ENCODE results near the gene FER.
A peak's percentile ranks its signal among the peaks of the same experiment; 100 is the strongest.
"Not testable (repeated sequence)": the region's sequence is repeated elsewhere in the genome, so short reads cannot be mapped to it uniquely, and the experiment has no call there.

FER gene

DNA sequence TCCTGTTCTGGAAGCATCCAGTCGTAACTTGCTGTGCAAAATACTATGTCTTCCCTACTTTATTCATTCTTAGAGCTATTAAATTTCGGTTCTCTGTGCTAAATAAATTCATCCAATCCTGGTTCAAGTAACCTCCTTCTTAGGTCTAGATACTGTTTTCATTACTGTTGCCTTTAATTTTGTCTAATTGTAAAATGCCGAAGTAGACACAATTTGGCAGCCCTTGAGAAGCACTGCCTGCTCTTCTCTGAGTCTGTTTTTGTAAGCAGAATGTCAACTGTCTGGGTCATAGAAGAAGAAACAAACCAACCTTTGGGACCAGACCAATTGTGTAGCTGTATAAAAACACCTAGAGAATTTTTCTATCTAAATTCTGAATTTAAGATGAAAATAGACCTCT is 412.8 kb downstream of the FER start:
- no peak for ATAC-seq (replicated peaks)
- Mint-ChIP-seq H3K4me3 (no peak overlapping the region), H3K9me3 (no peaks in the 10 kb centered on the region)

DNA sequence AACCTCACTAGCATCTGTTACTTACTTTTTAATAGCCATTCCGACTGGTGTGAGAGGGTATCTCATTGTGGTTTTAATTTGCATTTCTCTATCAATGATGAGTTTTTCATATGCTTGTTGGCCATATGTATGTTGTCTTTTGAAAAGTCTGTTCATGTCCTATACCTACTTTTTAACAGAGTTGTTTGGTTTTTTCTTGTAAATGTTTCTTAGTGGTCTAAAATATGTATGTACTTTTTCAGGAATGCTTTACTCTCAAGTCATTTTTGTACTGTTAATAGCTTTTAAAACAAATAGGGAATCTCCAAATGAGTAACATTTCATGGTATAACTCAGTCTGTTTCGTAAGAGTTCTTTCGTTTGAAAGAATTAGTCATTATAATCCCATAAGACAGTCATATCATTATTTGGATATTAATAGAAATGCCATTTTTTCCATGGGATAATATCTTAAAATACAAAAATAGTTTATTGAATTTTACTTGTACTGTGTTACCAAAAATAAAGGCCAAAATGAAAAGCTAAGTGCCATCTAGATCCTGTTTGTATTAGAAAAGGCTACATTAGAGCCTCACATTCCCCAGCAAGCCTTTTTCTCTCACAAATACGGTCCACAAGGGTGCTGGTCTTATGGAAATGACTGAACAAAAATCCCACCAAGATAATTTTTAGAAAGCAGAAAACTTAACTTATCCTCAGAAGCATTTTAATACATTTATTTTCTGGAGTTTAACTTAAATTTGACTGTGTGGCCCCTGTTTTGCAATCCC is 414.4 kb downstream of the FER start:
- Mint-ChIP-seq H3K27me3 (no peaks in the 10 kb centered on the region), H3K36me3 (peaks cover 0 to 8% of the 10 kb centered on the region in 2 donors), H3K4me1 (peaks cover 21 to 24% of the 10 kb centered on the region in 2 donors), H3K27ac (peak overlapping the region; percentile 93), H3K4me3 (peak overlapping the region in 1 of 2 donors; percentile 34), H3K9me3 (no peaks in the 10 kb centered on the region)
- peak; percentile 51 to 63 for ATAC-seq (replicated peaks)
- DNase-seq: no peak

More for the DNA sequence above, 412.8 kb downstream of the FER start:
- Mint-ChIP-seq H3K27me3 (no peaks in the 10 kb centered on the region), H3K4me1 (peaks cover 21 to 23% of the 10 kb centered on the region in 2 donors), H3K27ac (no peak overlapping the region), H3K36me3 (peaks cover 0 to 3% of the 10 kb centered on the region in 2 donors)
- no peak for DNase-seq

DNA sequence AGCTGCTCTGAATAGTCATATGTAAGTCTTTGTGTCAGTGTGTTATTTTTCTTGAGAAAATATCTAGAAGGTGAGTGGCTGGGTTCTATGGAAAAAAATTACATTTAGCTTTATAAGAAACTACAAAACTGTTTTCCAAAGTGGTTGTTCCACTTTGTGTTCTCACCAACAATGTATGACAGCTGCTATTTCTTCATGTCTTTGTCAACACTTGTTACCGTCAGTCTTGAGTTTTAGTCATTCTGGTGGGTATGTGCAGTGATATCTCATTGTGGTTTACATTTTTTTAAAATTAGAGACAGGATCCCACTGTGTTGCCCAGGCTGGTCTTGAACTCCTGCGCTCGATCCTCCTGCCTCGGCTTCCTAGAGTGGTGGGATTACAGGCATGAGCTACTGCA is 415.6 kb downstream of the FER start:
- H3K27me3 Mint-ChIP-seq: no peaks in the 10 kb centered on the region
- H3K4me3 Mint-ChIP-seq: no peak overlapping the region
- no peak for ATAC-seq (replicated peaks)
- no peaks in the 10 kb centered on the region for H3K9me3 Mint-ChIP-seq
- peaks cover 0 to 8% of the 10 kb centered on the region in 2 donors for H3K36me3 Mint-ChIP-seq
- peaks cover 21 to 24% of the 10 kb centered on the region in 2 donors for H3K4me1 Mint-ChIP-seq
- DNase-seq: no peak
- no peak overlapping the region for H3K27ac Mint-ChIP-seq

DNA sequence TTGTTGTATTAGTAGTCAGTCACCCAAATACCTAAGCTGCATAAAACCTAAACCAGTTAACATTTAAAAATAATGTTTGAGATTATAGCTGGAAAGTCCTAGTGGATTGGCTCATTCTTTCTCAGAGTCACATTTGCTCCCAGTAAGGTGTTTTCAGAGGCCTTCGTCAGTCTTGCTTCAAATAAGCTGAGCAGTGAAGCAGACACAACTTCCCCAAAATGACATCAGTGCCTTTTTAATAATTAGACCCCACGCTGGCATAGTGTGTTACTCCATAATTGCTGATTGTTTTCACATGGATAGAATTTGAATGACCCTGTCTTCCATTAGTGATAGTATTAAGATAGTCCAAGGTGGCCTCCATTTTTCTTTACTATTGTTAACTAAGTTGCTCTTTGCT is 416.3 kb downstream of the FER start:
- H3K27me3 Mint-ChIP-seq: no peaks in the 10 kb centered on the region
- peaks cover 21 to 24% of the 10 kb centered on the region in 2 donors for H3K4me1 Mint-ChIP-seq
- DNase-seq (peak; percentile 24), ATAC-seq (replicated peaks) (peak; percentile 90 to 91)
- H3K36me3 Mint-ChIP-seq: peaks cover 0 to 8% of the 10 kb centered on the region in 2 donors
- no peaks in the 10 kb centered on the region for H3K9me3 Mint-ChIP-seq
- peak overlapping the region; percentile 63 for H3K27ac Mint-ChIP-seq
- H3K4me3 Mint-ChIP-seq: no peak overlapping the region

DNA sequence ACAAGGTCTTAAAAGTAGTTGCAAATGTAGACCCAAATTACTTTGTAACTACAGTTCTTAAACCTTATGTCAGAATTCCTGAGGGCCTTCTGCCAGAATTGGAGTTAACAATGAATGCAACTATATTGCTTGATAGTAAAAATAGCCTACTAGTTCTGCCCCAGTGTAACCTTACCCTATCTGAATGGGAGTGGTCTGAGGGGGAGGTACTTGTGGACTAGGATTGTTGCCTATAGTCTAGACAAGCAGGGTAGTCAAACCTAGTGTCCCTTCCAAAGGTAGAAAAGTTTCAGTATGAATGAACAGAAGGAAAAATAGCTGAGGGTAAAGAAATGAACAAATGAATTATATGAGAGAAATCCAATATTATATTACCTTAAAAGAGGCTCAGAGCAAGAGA is 419.9 kb downstream of the FER start:
- no peaks in the 10 kb centered on the region for H3K9me3 Mint-ChIP-seq
- DNase-seq: no peak
- no peaks in the 10 kb centered on the region for H3K27me3 Mint-ChIP-seq
- ATAC-seq (replicated peaks): no peak
- no peak overlapping the region for H3K4me3 Mint-ChIP-seq
- H3K36me3 Mint-ChIP-seq: peaks cover 0 to 8% of the 10 kb centered on the region in 2 donors
- H3K27ac Mint-ChIP-seq: no peak overlapping the region
- H3K4me1 Mint-ChIP-seq: peaks cover 18 to 21% of the 10 kb centered on the region in 2 donors

DNA sequence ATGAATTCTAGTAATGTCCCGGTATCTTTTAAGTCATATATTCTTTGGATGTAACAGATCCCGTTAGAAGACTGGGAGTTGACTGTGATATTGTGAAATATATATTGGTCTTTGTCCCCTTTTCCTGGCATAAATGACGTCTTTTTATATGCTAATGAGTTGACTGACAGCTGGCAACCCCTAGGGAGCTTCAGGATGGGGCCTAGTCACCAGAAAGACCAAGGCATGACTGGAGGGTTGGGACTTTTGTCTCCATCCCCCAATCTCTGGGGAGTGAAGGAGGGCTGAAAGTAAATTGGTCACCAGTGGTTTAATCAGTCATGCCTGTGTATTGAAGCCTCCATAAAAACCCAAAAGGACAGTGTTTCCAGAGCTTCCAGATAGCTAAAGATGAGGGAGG is 420.5 kb downstream of the FER start:
- Mint-ChIP-seq H3K36me3 (peaks cover 0 to 8% of the 10 kb centered on the region in 2 donors), H3K9me3 (no peaks in the 10 kb centered on the region), H3K4me3 (no peak overlapping the region), H3K4me1 (peaks cover 14 to 16% of the 10 kb centered on the region in 2 donors), H3K27me3 (no peaks in the 10 kb centered on the region), H3K27ac (peak overlapping the region; percentile 11)
- DNase-seq (no peak), ATAC-seq (replicated peaks) (no peak)

DNA sequence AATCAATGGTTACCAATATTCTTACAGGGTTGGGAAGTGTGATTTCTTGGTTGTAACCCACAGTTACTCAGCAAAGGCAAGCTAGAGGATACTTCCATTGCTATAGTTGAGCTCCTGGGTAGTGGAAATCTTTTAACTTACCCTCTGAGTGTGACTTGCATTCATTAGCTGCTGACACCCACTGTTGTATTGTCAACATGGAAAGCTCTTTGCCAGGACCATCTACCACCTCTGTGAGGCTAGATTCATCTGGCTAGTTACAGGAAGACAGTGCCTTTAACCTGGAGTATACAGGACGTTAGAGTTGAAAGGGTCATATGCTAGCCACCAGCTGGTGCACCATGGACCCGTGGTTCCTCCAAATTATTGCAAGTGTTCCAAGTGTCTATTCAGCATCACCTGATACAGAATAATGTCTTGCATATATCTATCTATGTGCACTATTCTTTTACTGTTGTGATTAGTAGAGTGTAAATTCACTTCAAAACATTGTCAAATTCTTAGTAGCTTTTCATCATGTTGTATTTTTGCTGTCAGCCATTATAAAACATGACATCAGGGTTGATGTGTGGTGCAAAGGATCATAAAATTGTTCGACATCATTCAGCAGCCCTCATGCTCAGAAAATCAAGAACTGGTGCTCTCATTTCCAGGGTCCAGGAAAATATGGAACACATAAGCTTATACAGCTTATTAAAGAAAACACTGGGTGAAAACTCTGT is 423.1 kb downstream of the FER start:
- DNase-seq (no peak), ATAC-seq (replicated peaks) (no peak)
- peaks cover 4 to 11% of the 10 kb centered on the region in 2 donors for H3K36me3 Mint-ChIP-seq
- H3K4me1 Mint-ChIP-seq: peaks cover 2 to 11% of the 10 kb centered on the region in 2 donors
- no peak overlapping the region for H3K27ac Mint-ChIP-seq
- H3K9me3 Mint-ChIP-seq: peaks cover 0 to 4% of the 10 kb centered on the region in 2 donors
- no peaks in the 10 kb centered on the region for H3K27me3 Mint-ChIP-seq
- no peak overlapping the region for H3K4me3 Mint-ChIP-seq

DNA sequence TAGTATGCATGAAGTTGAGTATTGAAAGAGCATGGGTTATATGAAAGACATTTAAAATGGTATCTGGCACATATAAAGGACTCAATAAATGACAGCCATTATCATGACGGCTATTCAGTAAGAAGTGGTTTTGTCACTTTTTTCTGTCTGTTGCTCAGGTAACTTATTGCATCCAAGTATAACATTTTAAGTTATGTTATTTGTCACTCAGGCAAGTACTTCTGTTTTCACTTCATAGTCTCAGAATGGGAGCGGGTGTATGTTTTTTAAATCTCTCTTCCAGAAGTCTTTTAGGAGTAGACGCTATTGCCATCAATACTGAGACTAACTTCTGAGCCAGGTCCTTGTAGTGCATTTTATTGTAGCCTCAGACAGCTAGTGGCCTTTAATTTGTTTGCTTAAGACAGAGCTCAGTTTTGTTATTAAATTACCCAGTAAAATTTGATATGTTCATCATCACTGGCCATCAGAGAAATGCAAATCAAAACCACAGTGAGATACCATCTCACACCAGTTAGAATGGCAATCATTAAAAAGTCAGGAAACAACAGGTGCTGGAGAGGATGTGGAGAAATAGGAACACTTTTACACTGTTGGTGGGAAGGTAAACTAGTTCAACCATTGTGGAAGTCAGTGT is 423.9 kb downstream of the FER start:
- H3K36me3 Mint-ChIP-seq, H3K27me3 Mint-ChIP-seq, DNase-seq, H3K9me3 Mint-ChIP-seq, H3K4me3 Mint-ChIP-seq: not testable (repeated sequence)
- peaks cover 2 to 11% of the 10 kb centered on the region in 2 donors for H3K4me1 Mint-ChIP-seq
- H3K27ac Mint-ChIP-seq: peak overlapping the region; percentile 14
- ATAC-seq (replicated peaks): peak; percentile 27 to 71

DNA sequence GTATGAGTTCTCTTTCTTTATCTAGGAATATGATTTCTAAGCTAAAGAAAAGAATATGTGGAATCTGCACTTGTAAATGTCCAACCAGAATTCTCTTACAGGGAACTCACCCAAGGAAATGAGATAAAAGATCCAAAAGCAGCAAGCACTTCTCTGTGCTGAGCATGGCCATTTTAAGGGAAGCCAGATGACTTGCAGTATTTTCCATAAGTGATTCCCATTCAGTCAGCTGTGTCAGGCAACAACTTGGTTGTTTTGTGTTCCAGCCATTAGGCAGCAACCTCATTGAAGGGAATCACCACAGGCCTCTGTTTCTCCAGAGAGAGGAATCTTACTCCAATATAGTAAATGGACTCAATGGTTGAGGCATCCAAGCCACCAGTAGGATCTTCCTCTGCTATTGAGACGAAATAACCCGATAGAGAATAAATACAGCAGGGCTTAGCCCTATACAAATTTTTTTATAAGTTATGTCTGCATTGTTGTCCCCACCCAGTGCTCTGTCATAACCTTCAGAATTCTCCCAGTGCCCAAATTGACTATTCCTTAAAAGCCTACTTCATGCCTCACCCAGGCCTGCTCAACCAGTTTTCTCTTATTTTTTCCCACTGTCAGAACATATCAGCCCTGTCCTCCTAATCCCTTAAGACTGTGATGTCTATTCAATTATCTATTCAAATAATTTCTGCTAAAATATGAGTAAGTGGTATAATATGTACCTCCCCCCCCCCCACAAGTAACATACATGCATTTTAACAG is 425.5 kb downstream of the FER start:
- DNase-seq (no peak), ATAC-seq (replicated peaks) (no peak)
- Mint-ChIP-seq H3K36me3 (peaks cover 4 to 7% of the 10 kb centered on the region in 2 donors), H3K27me3 (no peaks in the 10 kb centered on the region), H3K27ac (no peak overlapping the region), H3K4me1 (peaks cover 2 to 11% of the 10 kb centered on the region in 2 donors), H3K4me3 (no peak overlapping the region), H3K9me3 (peaks cover 0 to 4% of the 10 kb centered on the region in 2 donors)

DNA sequence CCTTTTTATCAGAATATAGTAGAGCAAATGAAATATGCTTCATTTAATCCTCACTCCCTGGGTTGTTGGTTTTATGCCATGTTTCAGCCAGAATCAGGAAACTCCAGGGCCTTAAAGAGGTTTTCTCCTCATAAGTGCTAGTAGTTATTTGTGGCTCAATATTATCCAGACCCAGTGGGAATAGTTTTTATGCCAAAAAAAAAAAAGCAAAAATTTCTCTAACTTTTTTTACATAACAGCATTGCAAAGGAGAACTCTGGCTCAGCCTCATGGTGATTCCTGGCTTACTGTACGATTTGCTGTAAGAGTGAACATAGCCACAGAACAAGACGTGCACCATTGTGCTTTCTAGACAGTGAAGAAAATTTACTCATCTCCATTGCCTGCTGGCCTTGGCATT is 429.5 kb downstream of the FER start:
- Mint-ChIP-seq H3K36me3 (peaks cover 10% of the 10 kb centered on the region in 2 donors), H3K4me3 (no peak overlapping the region), H3K4me1 (peaks cover 2 to 11% of the 10 kb centered on the region in 2 donors), H3K27ac (no peak overlapping the region), H3K27me3 (no peaks in the 10 kb centered on the region), H3K9me3 (peaks cover 3 to 4% of the 10 kb centered on the region in 2 donors)
- ATAC-seq (replicated peaks) (no peak), DNase-seq (no peak)

DNA sequence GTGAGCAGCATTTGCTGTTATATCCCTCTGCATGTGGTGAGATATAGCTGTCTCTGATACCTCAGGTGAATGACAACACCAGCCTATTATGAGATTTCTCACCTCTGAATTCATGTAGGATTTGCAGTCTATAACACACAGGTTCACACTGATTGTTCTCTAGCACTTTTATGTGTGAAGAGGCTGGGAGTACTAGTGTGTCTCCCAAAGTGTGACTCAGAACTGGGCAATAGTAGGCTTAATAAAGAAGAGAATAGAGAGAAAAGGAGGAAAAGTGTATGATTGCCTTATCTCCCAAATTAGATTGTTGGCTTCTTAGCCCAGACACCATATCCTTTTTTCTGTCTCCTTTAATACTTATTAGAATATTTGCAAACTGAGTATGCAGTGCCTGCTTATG is 430.1 kb downstream of the FER start:
- Mint-ChIP-seq H3K4me1 (peaks cover 2 to 11% of the 10 kb centered on the region in 2 donors), H3K27me3 (no peaks in the 10 kb centered on the region), H3K36me3 (peaks cover 10 to 12% of the 10 kb centered on the region in 2 donors), H3K4me3 (no peak overlapping the region), H3K27ac (no peak overlapping the region), H3K9me3 (peaks cover 3 to 4% of the 10 kb centered on the region in 2 donors)
- ATAC-seq (replicated peaks) (no peak), DNase-seq (no peak)

DNA sequence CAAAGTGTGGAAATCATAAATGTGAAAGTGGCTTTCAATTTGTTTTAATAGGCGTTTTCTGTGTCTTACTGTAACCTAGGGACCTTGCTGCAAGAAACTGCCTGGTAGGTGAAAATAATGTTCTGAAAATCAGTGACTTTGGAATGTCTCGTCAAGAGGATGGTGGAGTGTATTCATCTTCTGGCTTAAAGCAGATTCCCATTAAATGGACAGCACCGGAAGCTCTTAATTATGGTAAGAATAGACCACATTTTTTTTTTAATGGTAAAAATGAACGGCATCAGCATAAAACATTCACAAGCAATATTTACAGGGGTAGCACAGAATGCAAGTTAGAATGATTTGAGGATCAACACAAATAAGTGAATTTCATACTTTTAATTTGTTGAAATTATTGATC is 433.0 kb downstream of the FER start:
- Mint-ChIP-seq H3K4me3 (no peak overlapping the region), H3K27me3 (no peaks in the 10 kb centered on the region), H3K9me3 (peaks cover 0 to 3% of the 10 kb centered on the region in 2 donors), H3K4me1 (no peaks in the 10 kb centered on the region), H3K36me3 (peaks cover 6 to 8% of the 10 kb centered on the region in 2 donors), H3K27ac (no peak overlapping the region)
- ATAC-seq (replicated peaks) (no peak), DNase-seq (no peak)

DNA sequence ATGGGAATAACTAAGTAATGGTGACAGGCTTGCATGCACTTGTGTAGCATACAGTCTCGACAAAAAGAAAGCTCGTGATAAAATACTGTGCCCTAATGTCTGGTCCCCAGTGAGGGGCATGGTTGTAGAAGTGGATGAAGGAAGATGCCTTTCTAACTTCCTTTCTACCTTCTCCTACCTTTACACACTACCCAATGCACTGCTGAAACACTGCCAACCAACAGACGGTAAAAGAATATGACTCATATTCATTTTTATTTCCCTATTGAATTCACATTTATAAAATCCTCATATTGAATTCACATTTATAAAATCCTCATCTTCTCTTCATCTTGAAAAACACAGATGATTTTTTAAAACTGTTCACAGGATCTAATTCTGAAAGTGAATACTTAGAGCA is 439.1 kb downstream of the FER start:
- Mint-ChIP-seq H3K36me3 (peaks cover 8 to 20% of the 10 kb centered on the region in 2 donors), H3K27me3 (no peaks in the 10 kb centered on the region), H3K4me3 (no peak overlapping the region), H3K9me3 (peaks cover 0 to 2% of the 10 kb centered on the region in 2 donors), H3K4me1 (no peaks in the 10 kb centered on the region), H3K27ac (no peak overlapping the region)
- no peak for DNase-seq
- no peak for ATAC-seq (replicated peaks)

DNA sequence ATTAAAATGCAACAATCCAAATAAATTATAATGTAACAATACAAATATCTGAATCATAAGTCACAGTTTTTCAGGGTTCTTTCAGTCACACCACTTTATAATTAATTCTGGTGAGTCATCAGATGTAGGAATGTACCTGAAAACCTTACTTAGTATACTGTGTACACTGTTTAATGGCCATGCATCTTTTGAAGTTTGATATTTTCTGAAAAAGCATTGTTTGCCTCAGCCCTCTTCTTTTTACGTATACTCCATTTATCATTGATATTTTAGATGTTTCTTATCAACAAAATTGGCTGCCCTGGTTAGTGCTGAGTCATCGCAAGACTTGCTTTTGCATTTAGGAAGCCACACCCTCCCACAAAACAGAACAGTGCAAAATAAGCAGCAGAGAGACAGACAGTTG is 443.5 kb downstream of the FER start:
- no peaks in the 10 kb centered on the region for H3K4me1 Mint-ChIP-seq
- no peak for DNase-seq
- H3K27me3 Mint-ChIP-seq: no peaks in the 10 kb centered on the region
- no peak overlapping the region for H3K4me3 Mint-ChIP-seq
- no peak overlapping the region for H3K27ac Mint-ChIP-seq
- peaks cover 3 to 10% of the 10 kb centered on the region in 2 donors for H3K36me3 Mint-ChIP-seq
- H3K9me3 Mint-ChIP-seq: no peaks in the 10 kb centered on the region
- ATAC-seq (replicated peaks): peak in 1 of 2 donors; percentile 53
